ELR (cell line): ENCODE measurements around the gene CYTH2.
"Not testable (repeated sequence)": the region's sequence is repeated elsewhere in the genome, so short reads cannot be mapped to it uniquely, and the experiment has no call there.

ENCODE experiments used
- DNase-seq: peaks from one replicate; pipeline ENCODE4 v3.0.0-alpha.2; 2015; ENCODE audit warnings: low read depth

Gene CYTH2

GRCh38 chr19:48512504-48513288 lies 43.5 kb downstream of the CYTH2 start:
- DNase-seq, result no peak

- peak; percentile 81 for DNase-seq
Measured at GRCh38 chr19:48513289-48514122, 44.3 kb downstream of the CYTH2 start.

GRCh38 chr19:48514123-48514458 lies 44.9 kb downstream of the CYTH2 start:
- DNase-seq, result no peak

GRCh38 chr19:48516536-48516935 lies 47.4 kb downstream of the CYTH2 start:
- no peak for DNase-seq

- DNase-seq, result no peak
Measured at GRCh38 chr19:48518207-48518606, 49.0 kb downstream of the CYTH2 start.

- not testable (repeated sequence) for DNase-seq
Measured at GRCh38 chr19:48519426-48519825, 50.3 kb downstream of the CYTH2 start.

- no peak for DNase-seq
Measured at GRCh38 chr19:48520134-48520533, 51.0 kb downstream of the CYTH2 start.

GRCh38 chr19:48524221-48524620 lies 55.1 kb downstream of the CYTH2 start:
- no peak for DNase-seq

- no peak for DNase-seq
Measured at GRCh38 chr19:48524732-48525131, 55.6 kb downstream of the CYTH2 start.

- DNase-seq, result no peak
Measured at GRCh38 chr19:48529156-48529555, 60.0 kb downstream of the CYTH2 start.

- DNase-seq, result no peak
Measured at GRCh38 chr19:48530066-48530720, 61.0 kb downstream of the CYTH2 start.

- DNase-seq, result no peak
Measured at GRCh38 chr19:48530770-48531169, 61.6 kb downstream of the CYTH2 start.
